H1 (cell line): ENCODE measurements around the gene CHSY1. TPM values are rescaled to one million over a fixed set of nuclear protein-coding genes. Genes with fewer than 3 reads are reported as not detected.

ENCODE experiments used
- CTCF ChIA-PET: fragments of 300-600 bp; sonication (Branson Sonifier 250); formaldehyde crosslinking; loops from one replicate; lab custom pipeline; 2021; ENCODE audit not compliant: partially characterized antibody; lab: Charles Lee
- POLR2A ChIA-PET: fragments of 300-600 bp; sonication (Branson Sonifier 250); formaldehyde crosslinking; loops from one replicate; lab custom pipeline; 2021; ENCODE audit warnings: inconsistent platforms; ENCODE audit not compliant: partially characterized antibody; lab: Charles Lee
- DNase-seq, 2 experiments: peaks; one replicate each; pipeline versions ENCODE4 v3.0.0 to v3.0.0-alpha.2; 2010 to 2022; ENCODE audit warnings: low spot score in 2 of 2, low read depth in 1 of 2, mixed read lengths in 1 of 2
- FAIRE-seq: peaks from 2 replicates; lab custom pipeline; 2011; peaks lifted over from hg19 to GRCh38; lab: Jason Lieb, UNC
- H2AFZ ChIP-seq: 2 replicates; pipeline ENCODE4 v1.8.1; 2012; ENCODE audit warnings: low read length, inconsistent platforms
- H2AK5ac ChIP-seq: 2 replicates; pipeline ENCODE4 v1.6.1; 2013; ENCODE audit warnings: low read depth, low read length
- H2BK120ac ChIP-seq: replicated peaks from 2 replicates; pipeline ENCODE3; 2013; ENCODE audit warnings: low read depth, low read length, inconsistent platforms
- H2BK12ac ChIP-seq: 2 replicates; pipeline ENCODE4 v1.6.1; 2013; ENCODE audit warnings: low read depth, low read length
- H2BK15ac ChIP-seq: 2 replicates; pipeline ENCODE4 v1.6.1; 2013; ENCODE audit warnings: low read length
- H2BK20ac ChIP-seq: 2 replicates; pipeline ENCODE4 v1.6.1; 2013; ENCODE audit warnings: low read length
- H2BK5ac ChIP-seq: 2 replicates; pipeline ENCODE4 v1.6.1; 2013; ENCODE audit warnings: low read depth, low read length
- H3K14ac ChIP-seq: 2 replicates; pipeline ENCODE4 v1.6.1; 2013; ENCODE audit warnings: inconsistent platforms; ENCODE audit not compliant: insufficient read length
- H3K18ac ChIP-seq: 2 replicates; pipeline ENCODE4 v1.6.1; 2013; ENCODE audit warnings: low read length; ENCODE audit errors: extremely low read depth
- H3K23ac ChIP-seq: 2 replicates; pipeline ENCODE4 v1.6.1; 2013; ENCODE audit warnings: inconsistent platforms; ENCODE audit not compliant: insufficient read length
- H3K23me2 ChIP-seq: 2 replicates; pipeline ENCODE4 v1.6.1; 2013; ENCODE audit warnings: low read depth, low read length
- H3K27ac ChIP-seq: 2 replicates; pipeline ENCODE4 v1.6.1; 2011; ENCODE audit warnings: low read depth, low read length, inconsistent platforms
- H3K27me3 ChIP-seq, 4 experiments: replicated peaks in 1 of 4; 1 replicate in 1 of 4; 2 replicates in 3 of 4; pipeline versions ENCODE4 v1.6.1 to v1.8.1; 2011 to 2013; ENCODE audit warnings: low read length in 3 of 4, mild to moderate bottlenecking in 3 of 4, inconsistent platforms in 2 of 4, mixed read lengths in 2 of 4, moderate library complexity in 1 of 4; ENCODE audit not compliant: control insufficient read depth in 3 of 4, insufficient read depth in 3 of 4; ENCODE audit errors: extremely low read depth in 1 of 4
- H3K36me3 ChIP-seq, 4 experiments: 2 replicates each; pipeline versions ENCODE4 v1.6.1 to v1.8.1; 2011 to 2013; ENCODE audit warnings: mild to moderate bottlenecking in 4 of 4, low read length in 3 of 4, moderate library complexity in 2 of 4, control low read depth in 1 of 4, inconsistent platforms in 1 of 4; ENCODE audit not compliant: insufficient read depth in 4 of 4, control insufficient read depth in 2 of 4
- H3K4ac ChIP-seq: replicated peaks from 2 replicates; pipeline ENCODE3; 2013; ENCODE audit warnings: low read length, low read depth, mixed read lengths, inconsistent platforms; ENCODE audit not compliant: insufficient read length
- H3K4me1 ChIP-seq, 4 experiments: replicated peaks in 1 of 4; 1 replicate in 1 of 4; 2 replicates in 3 of 4; pipeline versions ENCODE4 v1.6.1 to v1.8.1; 2011 to 2013; ENCODE audit warnings: low read length in 3 of 4, inconsistent platforms in 2 of 4, mixed read lengths in 1 of 4; ENCODE audit not compliant: insufficient read depth in 4 of 4, control insufficient read depth in 3 of 4
- H3K4me2 ChIP-seq, 2 experiments: 2 replicates each; pipeline versions ENCODE4 v1.6.1 to v1.8.1; 2011 to 2013; ENCODE audit warnings: low read depth in 2 of 2, low read length in 2 of 2, control low read depth in 1 of 2, inconsistent platforms in 1 of 2, mild to moderate bottlenecking in 1 of 2; ENCODE audit not compliant: insufficient read depth in 1 of 2
- H3K4me3 ChIP-seq, 4 experiments: fragments of 200-600, 300-600 bp in 1 of 4; sonication (generic), shearing (Covaris generic), sonication (Bioruptor Twin) in 1 of 4; 2 replicates each; pipeline versions ENCODE4 v1.5.1 to v1.8.1; 2011 to 2016; ENCODE audit warnings: low read length in 4 of 4, low read depth in 3 of 4, control low read depth in 2 of 4, inconsistent platforms in 2 of 4, mild to moderate bottlenecking in 2 of 4, mixed read lengths in 1 of 4, moderate library complexity in 1 of 4; ENCODE audit not compliant: insufficient read depth in 2 of 4; ENCODE audit errors: extremely low read depth in 1 of 4
- H3K56ac ChIP-seq: replicated peaks from 2 replicates; pipeline ENCODE3; 2013; ENCODE audit warnings: low read depth, mild to moderate bottlenecking, mixed read lengths, low read length, inconsistent platforms; ENCODE audit not compliant: insufficient read length
- H3K79me1 ChIP-seq: 2 replicates; pipeline ENCODE4 v1.6.1; 2013; ENCODE audit warnings: low read depth, low read length, control low read depth
- H3K79me2 ChIP-seq, 2 experiments: 2 replicates each; pipeline versions ENCODE4 v1.6.1 to v1.8.1; 2012 to 2013; ENCODE audit warnings: low read length in 2 of 2, mild to moderate bottlenecking in 2 of 2, inconsistent platforms in 1 of 2; ENCODE audit not compliant: insufficient read depth in 2 of 2, control insufficient read depth in 1 of 2
- H3K9ac ChIP-seq, 4 experiments: replicated peaks in 1 of 4; 1 replicate in 1 of 4; 2 replicates in 3 of 4; pipeline versions ENCODE4 v1.6.1 to v1.8.1; 2011 to 2013; ENCODE audit warnings: low read depth in 3 of 4, low read length in 3 of 4, control low read depth in 2 of 4, mild to moderate bottlenecking in 2 of 4, moderate library complexity in 2 of 4, inconsistent platforms in 1 of 4; ENCODE audit errors: extremely low read depth in 1 of 4
- H3K9me3 ChIP-seq, 2 experiments: 2 replicates each; pipeline versions ENCODE4 v1.6.1 to v1.8.1; 2012 to 2013; ENCODE audit warnings: mild to moderate bottlenecking in 2 of 2, moderate library complexity in 2 of 2, control low read depth in 1 of 2, inconsistent platforms in 1 of 2, low read depth in 1 of 2, low read length in 1 of 2, mixed read lengths in 1 of 2; ENCODE audit not compliant: insufficient read depth in 2 of 2
- H4K20me1 ChIP-seq, 2 experiments: replicated peaks in 1 of 2; 2 replicates each; pipeline versions ENCODE3 to v1.8.1; 2011 to 2013; ENCODE audit warnings: inconsistent platforms in 2 of 2, low read length in 2 of 2, mild to moderate bottlenecking in 1 of 2; ENCODE audit not compliant: insufficient read depth in 2 of 2, control insufficient read depth in 1 of 2
- H4K5ac ChIP-seq: 2 replicates; pipeline ENCODE4 v1.6.1; 2013; ENCODE audit warnings: low read length, low read depth, mixed read lengths, inconsistent platforms; ENCODE audit not compliant: insufficient read length
- H4K8ac ChIP-seq: 2 replicates; pipeline ENCODE4 v1.8.0; 2013; ENCODE audit warnings: mild to moderate bottlenecking, moderate library complexity, low read length, inconsistent platforms; ENCODE audit not compliant: insufficient read depth; ENCODE audit errors: extremely low read depth
- H4K91ac ChIP-seq: replicated peaks from 2 replicates; pipeline ENCODE3; 2013; ENCODE audit warnings: low read length, mixed read lengths, inconsistent platforms; ENCODE audit not compliant: insufficient read length
- KDM4A ChIP-seq: IDR thresholded peaks from one replicate; pipeline ENCODE4 v1.7.1; 2012; ENCODE audit warnings: low read depth, mild to moderate bottlenecking, moderate library complexity, low read length, inconsistent platforms; ENCODE audit not compliant: severe bottlenecking
- KDM5A ChIP-seq: fragments of 200-600 bp; IDR thresholded peaks from 2 replicates; pipeline ENCODE4 v1.7.1; 2012; ENCODE audit warnings: mild to moderate bottlenecking, low read length, inconsistent platforms, mixed read lengths
- RXRA ChIP-seq: IDR thresholded peaks from 2 replicates; pipeline ENCODE4 v1.6.1; 2011; ENCODE audit warnings: low read depth, mild to moderate bottlenecking, low read length, moderate library complexity; ENCODE audit not compliant: insufficient read depth
- SUZ12 ChIP-seq: fragments of 200-600 bp; sonication (generic); IDR thresholded peaks from 2 replicates; pipeline ENCODE4 v1.6.1; 2012; ENCODE audit warnings: mild to moderate bottlenecking, inconsistent platforms, low read length, moderate library complexity, mixed read lengths
- TAF7 ChIP-seq: optimal IDR thresholded peaks from 2 replicates; pipeline ENCODE3; 2011; ENCODE audit warnings: low read depth, mild to moderate bottlenecking, inconsistent platforms, low read length, moderate library complexity, borderline replicate concordance
- WGBS, 2 experiments: shearing (Covaris generic) in 1 of 2; methylation state at CpG; one replicate each; pipeline versions ENCODE4 v1.1.6 to v1.1.7; 2013 to 2015; ENCODE audit warnings: low lambda C conversion rate in 2 of 2, mixed read lengths in 2 of 2, inconsistent platforms in 1 of 2, low coverage in 1 of 2, missing lambda C conversion rate in 1 of 2; ENCODE audit not compliant: insufficient replicate concordance in 2 of 2, insufficient coverage in 1 of 2, insufficient read length in 1 of 2; ENCODE audit errors: extremely low coverage in 1 of 2, missing lambda C conversion rate in 1 of 2; 5-methylcytosine and 5-hydroxymethylcytosine counted together
- polyA plus RNA-seq, 7 experiments: library from polyadenylated mRNA; depleted of rRNA in 3 of 7; stranded (reverse) in 5 of 7; unstranded in 2 of 7; fragments of >200 nt in 5 of 7; fragments of 200-250 nt in 2 of 7; gene quantifications; 1 replicate in 5 of 7; 2 replicates in 1 of 7; 4 replicates in 1 of 7; pipeline versions ENCODE4 v1.2.1 to v1.2.3, GENCODE V29; 2011 to 2013; ENCODE audit warnings: missing spikeins in 2 of 7, mixed read lengths in 2 of 7
- total RNA-seq: library from RNA; stranded (reverse); fragmentation: NEBNext Ultra II Directional; extraction: Animal tissue kit (Norgen Biotek cat#: 25700); gene quantifications from 2 replicates; pipeline ENCODE4 v1.2.1, GENCODE V29; 2021

Gene CHSY1
- total and polyA plus RNA-seq, 2 of the 8 experiments (the other 6 are each of a cell fraction or from before 2014, with no cell fraction given): 24.9 to 60.7 TPM

GRCh38 chr15:101295607-101296161, 43.8 kb upstream of the CHSY1 start:
- ChIA-PET POLR2A (interaction anchor here (0.7 to 2.1 kb wide), 4 partner anchors 13 to 343 kb away, joined by 3 to 9 read pairs (median 5); no protein-coding TSS in a partner anchor), CTCF (interaction anchor here (0.6 to 2.8 kb wide), 9 partner anchors 9 to 377 kb away, joined by 3 to 21 read pairs (median 3); no protein-coding TSS in a partner anchor)
- Histone ChIP-seq H3K4me2 (peak overlapping the region; percentile 72 to 73), H4K20me1 (peaks cover 7 to 11% of the 10 kb centered on the region in 2 experiments), H3K56ac (no peak overlapping the region), H3K79me1 (peaks cover 6% of the 10 kb centered on the region), H4K91ac (no peak overlapping the region), H3K9me3 (no peaks in the 10 kb centered on the region), H3K36me3 (peaks cover 0 to 7% (median 0%) of the 10 kb centered on the region in 4 experiments; a peak in 3 of 8 replicates), H2BK12ac (no peak overlapping the region), H3K27me3 (no peaks in the 10 kb centered on the region), H3K27ac (0 out of 2 replicates have a peak overlapping the region, but pooled peaks have one; percentile 18), H2AFZ (peak overlapping the region; percentile 87; the same call in 1 of the 2 replicates), H4K5ac (peak overlapping the region; percentile 66), H4K8ac (peak overlapping the region; percentile 91), H3K4me3 (peak overlapping the region; percentile 93 to 98 (median 94)), H3K79me2 (peaks cover 26 to 42% of the 10 kb centered on the region in 2 experiments), H2AK5ac (no peak overlapping the region), H2BK5ac (no peak overlapping the region), H3K14ac (no peak overlapping the region), H3K23me2 (peaks cover 6% of the 10 kb centered on the region; the same call in 1 of the 2 replicates), H3K23ac (no peak overlapping the region), H3K4me1 (peaks cover 3 to 5% (median 4%) of the 10 kb centered on the region in 4 experiments; a peak in 4 of 7 replicates), H2BK120ac (no peak overlapping the region), H2BK20ac (no peak overlapping the region), H3K4ac (no peak overlapping the region), H3K9ac (peak overlapping the region; percentile 35 to 79 (median 58); a peak in 6 of 7 replicates), H2BK15ac (no peak overlapping the region), H3K18ac (peak overlapping the region; percentile 62; the same call in 1 of the 2 replicates)
- WGBS, 2 experiments: 20% methylated on average over 20 of the region's 20 CpGs; no CpG with 5 or more reads in 1 of the 2 experiments
- no peak for DNase-seq
- FAIRE-seq: no peak
- no peak for TF ChIP-seq TAF7
- TF ChIP-seq KDM4A: peak; percentile 0
- TF ChIP-seq SUZ12: no peak
- no peak for TF ChIP-seq KDM5A
- TF ChIP-seq RXRA: no peak
